Activated naive CD8-positive, alpha-beta T cell treated with anti-CD3 and anti-CD28 coated beads for 36 hours (primary cell): ENCODE results near the gene RPAP3. TPM values are rescaled to one million over a fixed set of nuclear protein-coding genes. Genes with fewer than 3 reads are reported as not detected.

Experiments used
- DNase-seq: peaks from one replicate; pipeline ENCODE4 v3.0.0; 2021
- H3K27ac Mint-ChIP-seq: one replicate; pipeline ENCODE4 v1.8.0; 2022; ENCODE audit warnings: mild to moderate bottlenecking, moderate library complexity, mixed read lengths
- H3K27me3 Mint-ChIP-seq: one replicate; pipeline ENCODE4 v1.8.0; 2022; ENCODE audit warnings: mild to moderate bottlenecking, mixed read lengths
- H3K36me3 Mint-ChIP-seq: one replicate; pipeline ENCODE4 v1.8.0; 2021; ENCODE audit warnings: mild to moderate bottlenecking, mixed read lengths
- H3K4me1 Mint-ChIP-seq: one replicate; pipeline ENCODE4 v1.8.0; 2021; ENCODE audit warnings: mixed read lengths
- H3K4me3 Mint-ChIP-seq: one replicate; pipeline ENCODE4 v1.8.0; 2022; ENCODE audit warnings: mild to moderate bottlenecking, moderate library complexity, mixed read lengths
- H3K9me3 Mint-ChIP-seq: one replicate; pipeline ENCODE4 v1.8.0; 2022; ENCODE audit warnings: mixed read lengths
- total RNA-seq, 2 experiments: library from RNA; stranded (reverse); gene quantifications; one replicate each; pipeline ENCODE4 v1.2.3, GENCODE V29; 2021

Gene RPAP3
- total RNA-seq, 2 experiments from 2014 or later = 58.7 to 61.8 TPM

- peaks cover 4% of the 10 kb centered on the region for H3K4me1 Mint-ChIP-seq
- H3K4me3 Mint-ChIP-seq = no peak overlapping the region
- no peaks in the 10 kb centered on the region for H3K36me3 Mint-ChIP-seq
- H3K9me3 Mint-ChIP-seq = no peaks in the 10 kb centered on the region
- H3K27me3 Mint-ChIP-seq = no peaks in the 10 kb centered on the region
- H3K27ac Mint-ChIP-seq = no peak overlapping the region
- no peak for DNase-seq
Measured at GRCh38 chr12:47746523-47746922, 40.7 kb upstream of the RPAP3 start.

- Mint-ChIP-seq H3K9me3 (no peaks in the 10 kb centered on the region), H3K4me3 (no peak overlapping the region), H3K36me3 (no peaks in the 10 kb centered on the region), H3K4me1 (peaks cover 9% of the 10 kb centered on the region), H3K27ac (no peak overlapping the region), H3K27me3 (no peaks in the 10 kb centered on the region)
- no peak for DNase-seq
Measured at GRCh38 chr12:47746073-47746472, 40.2 kb upstream of the RPAP3 start.

DNA sequence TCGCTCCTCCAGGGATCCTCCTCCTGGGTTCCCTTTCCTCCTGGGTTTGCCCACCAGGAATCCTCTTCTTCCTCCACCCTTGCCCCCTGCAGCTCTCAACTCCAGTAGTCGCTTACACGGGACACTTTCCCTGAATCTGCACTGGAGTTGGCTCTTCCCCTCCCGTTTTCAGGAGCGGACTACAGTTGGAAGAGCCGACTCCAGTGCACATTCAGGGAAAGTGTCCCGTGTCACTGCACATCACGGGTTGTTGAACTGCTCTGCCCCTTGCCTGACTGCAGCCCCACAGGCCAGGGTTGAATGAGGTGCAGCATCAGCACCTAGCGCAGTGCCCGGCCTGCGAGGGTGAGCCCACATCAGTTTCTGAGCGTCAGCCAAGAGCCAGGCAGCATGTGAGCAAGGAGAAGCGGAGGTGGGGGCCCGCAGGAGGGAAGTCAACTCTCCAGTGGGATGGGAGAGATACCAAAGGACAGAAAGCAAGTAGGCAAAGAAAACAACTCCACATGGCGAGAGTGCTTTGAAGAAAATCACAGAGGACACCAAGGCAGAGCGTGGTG is 39.7 kb upstream of the RPAP3 start:
- Mint-ChIP-seq H3K9me3 (no peaks in the 10 kb centered on the region), H3K4me3 (no peak overlapping the region), H3K27ac (no peak overlapping the region), H3K36me3 (no peaks in the 10 kb centered on the region), H3K27me3 (no peaks in the 10 kb centered on the region), H3K4me1 (peaks cover 9% of the 10 kb centered on the region)
- DNase-seq = no peak

DNA sequence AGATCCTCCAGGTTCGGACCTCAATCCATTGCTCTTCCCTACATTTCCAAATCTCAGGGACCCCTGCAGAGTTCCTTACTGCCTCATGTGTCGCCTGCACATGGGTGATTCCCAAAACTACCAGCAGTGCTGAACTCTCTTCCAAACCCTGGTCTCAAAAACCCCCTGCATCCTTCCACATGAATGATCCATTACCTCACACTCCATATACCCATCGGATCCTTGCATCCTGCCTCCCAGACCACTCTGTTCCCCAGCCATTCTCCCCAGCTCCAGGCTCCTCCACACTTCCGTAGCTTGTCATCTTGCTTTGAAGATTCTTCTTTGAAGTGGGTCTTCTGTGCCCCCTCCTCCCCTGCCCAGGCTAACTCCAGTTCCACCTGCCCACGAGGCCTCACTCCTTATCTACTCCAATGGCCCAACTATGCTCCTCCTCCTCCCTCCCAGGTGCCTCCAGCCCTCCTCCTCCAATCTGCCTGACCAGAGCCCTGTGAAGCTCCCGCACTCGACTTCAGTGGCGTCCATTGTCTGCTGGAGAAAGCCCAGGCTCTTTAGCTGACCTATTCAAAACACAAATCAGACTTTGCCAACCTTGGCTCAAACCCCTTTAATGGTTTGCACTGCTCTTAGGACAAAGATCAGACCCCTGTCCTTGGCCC is 39.1 kb upstream of the RPAP3 start:
- no peak overlapping the region for H3K4me3 Mint-ChIP-seq
- DNase-seq = no peak
- H3K27ac Mint-ChIP-seq = no peak overlapping the region
- no peaks in the 10 kb centered on the region for H3K36me3 Mint-ChIP-seq
- peaks cover 9% of the 10 kb centered on the region for H3K4me1 Mint-ChIP-seq
- no peaks in the 10 kb centered on the region for H3K27me3 Mint-ChIP-seq
- no peaks in the 10 kb centered on the region for H3K9me3 Mint-ChIP-seq

- H3K36me3 Mint-ChIP-seq = no peaks in the 10 kb centered on the region
- H3K4me1 Mint-ChIP-seq = peaks cover 9% of the 10 kb centered on the region
- H3K4me3 Mint-ChIP-seq = no peak overlapping the region
- H3K27me3 Mint-ChIP-seq = no peaks in the 10 kb centered on the region
- no peak overlapping the region for H3K27ac Mint-ChIP-seq
- DNase-seq = peak; percentile 46
- no peaks in the 10 kb centered on the region for H3K9me3 Mint-ChIP-seq
Measured at GRCh38 chr12:47744005-47744651, 38.3 kb upstream of the RPAP3 start.

- Mint-ChIP-seq H3K27me3 (no peaks in the 10 kb centered on the region), H3K9me3 (no peaks in the 10 kb centered on the region), H3K4me3 (no peak overlapping the region), H3K4me1 (peaks cover 11% of the 10 kb centered on the region), H3K27ac (no peak overlapping the region), H3K36me3 (no peaks in the 10 kb centered on the region)
- DNase-seq = no peak
Measured at GRCh38 chr12:47743311-47743860, 37.6 kb upstream of the RPAP3 start.

GRCh38 chr12:47742253-47742825 is 36.5 kb upstream of the RPAP3 start:
- Mint-ChIP-seq H3K4me3 (no peak overlapping the region), H3K4me1 (peaks cover 11% of the 10 kb centered on the region), H3K27me3 (no peaks in the 10 kb centered on the region), H3K9me3 (no peaks in the 10 kb centered on the region), H3K36me3 (no peaks in the 10 kb centered on the region), H3K27ac (no peak overlapping the region)
- peak; percentile 70 for DNase-seq

GRCh38 chr12:47741340-47741703 is 35.5 kb upstream of the RPAP3 start:
- Mint-ChIP-seq H3K9me3 (no peaks in the 10 kb centered on the region), H3K36me3 (no peaks in the 10 kb centered on the region), H3K4me3 (no peak overlapping the region), H3K4me1 (peaks cover 11% of the 10 kb centered on the region), H3K27me3 (no peaks in the 10 kb centered on the region), H3K27ac (no peak overlapping the region)
- peak; percentile 41 for DNase-seq

DNA sequence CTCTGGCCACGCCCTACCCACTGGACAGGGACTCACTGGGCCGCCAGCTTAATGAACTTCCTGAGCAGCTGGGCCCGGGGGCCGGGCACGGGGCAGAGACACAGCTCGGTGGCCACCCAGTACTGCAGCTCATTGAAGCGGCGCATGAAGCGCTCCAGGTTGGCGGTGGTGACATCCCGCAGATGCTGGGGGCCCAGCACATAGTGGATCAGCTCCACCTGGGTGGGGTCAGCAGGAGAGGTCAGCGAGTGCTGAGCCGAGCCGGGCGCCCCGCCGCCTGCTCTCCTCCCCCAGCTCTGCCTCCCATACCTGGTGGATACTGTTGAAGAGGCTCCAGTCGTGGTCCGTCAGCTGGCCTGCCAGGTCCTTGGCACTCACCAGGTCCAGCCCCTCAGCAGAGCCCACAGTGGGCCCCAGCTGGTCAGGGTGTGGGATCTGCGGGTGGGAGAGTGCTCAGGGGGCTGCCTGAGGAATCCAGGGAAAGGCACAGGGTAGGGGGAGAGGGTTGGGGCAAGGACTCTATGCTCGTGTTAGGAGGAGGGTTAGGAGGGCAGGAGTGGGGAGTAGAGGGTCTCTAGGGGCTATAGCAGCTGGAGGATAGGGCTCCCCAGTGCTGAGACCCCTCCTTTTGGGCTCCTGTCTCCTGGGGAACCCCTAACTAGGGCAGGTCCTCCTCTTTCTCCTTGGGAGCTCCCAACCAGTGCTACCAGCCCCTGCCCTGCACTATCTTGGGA is 34.9 kb upstream of the RPAP3 start:
- peaks cover 11% of the 10 kb centered on the region for H3K4me1 Mint-ChIP-seq
- H3K36me3 Mint-ChIP-seq = no peaks in the 10 kb centered on the region
- H3K27ac Mint-ChIP-seq = no peak overlapping the region
- H3K4me3 Mint-ChIP-seq = no peak overlapping the region
- H3K27me3 Mint-ChIP-seq = no peaks in the 10 kb centered on the region
- DNase-seq = no peak
- no peaks in the 10 kb centered on the region for H3K9me3 Mint-ChIP-seq

DNA sequence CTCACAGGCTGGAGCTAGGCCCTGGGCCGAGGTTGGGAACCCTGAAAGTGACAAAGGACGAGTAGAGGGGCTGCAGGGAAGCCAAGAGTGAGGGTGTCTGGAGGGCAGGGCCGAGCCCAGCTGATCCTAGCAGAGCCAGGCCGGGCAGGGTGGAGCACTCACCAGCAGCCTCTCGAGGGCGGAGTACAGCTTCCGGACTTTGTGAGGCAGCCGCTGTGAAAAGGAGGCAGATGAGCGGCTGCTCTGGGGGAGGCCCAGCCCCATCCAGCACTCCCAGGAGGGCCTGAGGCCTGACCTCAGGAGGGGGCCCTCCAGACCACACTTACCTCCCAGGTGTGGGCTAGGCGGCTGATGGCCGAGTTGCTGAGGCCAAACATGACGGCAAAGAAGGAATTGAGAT is 34.1 kb upstream of the RPAP3 start:
- Mint-ChIP-seq H3K27me3 (no peaks in the 10 kb centered on the region), H3K27ac (no peak overlapping the region), H3K36me3 (no peaks in the 10 kb centered on the region), H3K4me3 (no peak overlapping the region), H3K4me1 (peaks cover 11% of the 10 kb centered on the region), H3K9me3 (no peaks in the 10 kb centered on the region)
- DNase-seq = no peak

GRCh38 chr12:47739297-47739696 is 33.5 kb upstream of the RPAP3 start:
- Mint-ChIP-seq H3K27ac (no peak overlapping the region), H3K9me3 (no peaks in the 10 kb centered on the region), H3K36me3 (no peaks in the 10 kb centered on the region), H3K4me3 (no peak overlapping the region), H3K4me1 (peaks cover 11% of the 10 kb centered on the region), H3K27me3 (no peaks in the 10 kb centered on the region)
- DNase-seq = no peak

DNA sequence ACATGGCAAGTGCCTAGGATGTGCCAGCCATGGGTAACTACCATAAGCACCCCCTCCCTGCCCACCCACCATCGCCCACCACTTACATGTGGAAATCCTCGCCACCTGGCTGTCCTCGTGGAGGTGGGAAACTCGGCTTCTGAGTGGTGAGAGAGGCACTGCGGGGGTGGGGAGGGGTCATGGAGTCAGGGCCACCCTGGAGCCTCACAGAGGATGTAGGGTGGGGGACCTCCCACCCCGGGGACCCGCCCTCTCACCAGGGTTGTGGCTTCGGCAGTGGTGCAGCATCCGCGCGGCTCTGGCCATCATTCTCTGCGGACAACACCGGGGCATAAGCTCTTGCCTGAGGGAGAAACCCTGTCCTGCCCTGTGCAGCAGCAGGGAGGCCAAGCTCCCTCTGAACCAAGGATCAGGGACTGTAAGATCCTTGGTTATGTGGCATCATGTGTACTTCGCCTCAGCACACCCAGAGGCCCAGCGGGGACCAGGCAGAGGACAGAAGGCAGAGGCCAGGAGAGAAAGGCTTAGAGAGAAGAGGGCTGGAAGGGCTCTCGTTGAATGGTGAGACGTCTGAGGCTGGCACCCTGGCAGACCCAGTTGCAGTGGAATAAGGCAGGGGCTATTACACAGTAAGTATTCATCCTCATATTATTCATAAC is 32.2 kb upstream of the RPAP3 start:
- Mint-ChIP-seq H3K27me3 (no peaks in the 10 kb centered on the region), H3K4me3 (no peak overlapping the region), H3K9me3 (no peaks in the 10 kb centered on the region), H3K36me3 (no peaks in the 10 kb centered on the region), H3K27ac (no peak overlapping the region), H3K4me1 (peaks cover 11% of the 10 kb centered on the region)
- DNase-seq = no peak

- H3K9me3 Mint-ChIP-seq = no peaks in the 10 kb centered on the region
- H3K4me1 Mint-ChIP-seq = peaks cover 8% of the 10 kb centered on the region
- H3K27ac Mint-ChIP-seq = no peak overlapping the region
- no peak for DNase-seq
- no peaks in the 10 kb centered on the region for H3K36me3 Mint-ChIP-seq
- no peak overlapping the region for H3K4me3 Mint-ChIP-seq
- no peaks in the 10 kb centered on the region for H3K27me3 Mint-ChIP-seq
Measured at GRCh38 chr12:47736877-47737676, 31.2 kb upstream of the RPAP3 start.

DNA sequence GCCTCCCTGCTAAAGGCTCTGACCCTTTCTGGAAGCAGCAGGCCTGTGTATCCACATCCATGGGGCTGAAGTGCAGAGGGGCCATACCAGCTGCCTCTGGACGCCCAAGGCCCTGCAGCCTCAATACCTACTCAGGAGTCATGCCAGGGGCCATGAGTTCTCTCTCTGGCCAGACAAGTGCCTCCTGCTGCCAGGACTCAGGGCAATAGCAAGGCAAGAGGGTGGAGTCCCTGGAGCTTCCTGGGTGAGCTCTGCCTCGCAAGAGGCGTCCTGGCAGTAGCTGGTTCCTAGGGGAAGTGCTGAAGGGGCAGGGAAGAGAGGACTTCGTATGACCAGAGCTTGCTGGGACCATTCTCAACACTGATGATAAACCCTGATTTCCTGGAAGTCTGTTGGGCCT is 30.4 kb upstream of the RPAP3 start:
- Mint-ChIP-seq H3K9me3 (no peaks in the 10 kb centered on the region), H3K27me3 (no peaks in the 10 kb centered on the region), H3K36me3 (no peaks in the 10 kb centered on the region), H3K4me1 (peaks cover 3% of the 10 kb centered on the region), H3K4me3 (no peak overlapping the region), H3K27ac (no peak overlapping the region)
- no peak for DNase-seq
